ENCODE data around the gene UBQLN3.

DNA sequence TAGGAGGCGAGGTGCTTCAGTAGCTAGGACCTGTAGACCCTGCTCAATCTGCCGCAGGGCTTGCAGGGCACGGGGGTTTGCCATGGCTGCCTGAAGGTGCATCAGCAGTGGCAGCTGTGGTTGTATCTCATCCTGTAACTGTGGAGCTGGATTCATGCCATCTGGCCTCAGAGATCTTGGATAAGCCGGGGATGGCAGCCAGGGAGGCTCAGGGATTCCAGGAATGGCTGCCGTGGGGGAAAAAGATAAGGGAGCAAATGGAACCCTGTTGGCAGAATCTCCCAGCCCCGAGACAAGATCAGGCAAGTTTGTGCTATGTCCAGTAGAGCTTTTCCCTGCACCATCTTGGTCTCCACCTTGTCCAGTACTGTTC, 1.8 kb downstream of the UBQLN3 start:
- TF ChIP-seq GATA2 (IDR thresholded peaks at IDR 0.05; ENCODE audit: low read depth, low read length) (no peak), GATA3 (IDR thresholded peaks at IDR 0.05; ENCODE audit: low read depth, low read length) (no peak)

Measured in SH-SY5Y (cell line).